HS-27A (cell line): ENCODE measurements around the gene SPX.

ENCODE experiments used
- DNase-seq: peaks from one replicate; pipeline ENCODE4 v3.0.0-alpha.2; 2012; ENCODE audit warnings: low read depth, missing footprints

SPX gene

GRCh38 chr12:21526053-21526452, at the start of gene SPX:
SPX (plus strand) TSS chr12:21526296; CDS start chr12:21526473, 177 bp downstream.
- no peak for DNase-seq

GRCh38 chr12:21476949-21477348, 49.1 kb upstream of the SPX start:
- no peak for DNase-seq

GRCh38 chr12:21478756-21479455, 47.2 kb upstream of the SPX start:
- DNase-seq, result no peak

GRCh38 chr12:21483531-21483930, 42.6 kb upstream of the SPX start:
- no peak for DNase-seq

GRCh38 chr12:21485998-21486397, 40.1 kb upstream of the SPX start:
- no peak for DNase-seq

- DNase-seq, result no peak
These were observed 26.3 kb upstream of the SPX start for GRCh38 chr12:21499765-21500164.

- DNase-seq, result no peak
These were observed 25.3 kb upstream of the SPX start for GRCh38 chr12:21500786-21501257.

- DNase-seq, result peak; percentile 99
These were observed 24.6 kb upstream of the SPX start, which contains the start of the genes GOLT1B and RECQL for GRCh38 chr12:21501258-21502163. GOLT1B (plus strand) TSS chr12:21501789; CDS start chr12:21501924, 135 bp downstream. RECQL (minus strand) TSS chr12:21501635; CDS start chr12:21499570, 2,065 bp downstream.

GRCh38 chr12:21502164-21502496, 24.0 kb upstream of the SPX start:
- no peak for DNase-seq

GRCh38 chr12:21502872-21503271, 23.2 kb upstream of the SPX start:
- no peak for DNase-seq

GRCh38 chr12:21505888-21506287, 20.2 kb upstream of the SPX start:
- no peak for DNase-seq

GRCh38 chr12:21507849-21508248, 18.2 kb upstream of the SPX start:
- no peak for DNase-seq

GRCh38 chr12:21509768-21510167, 16.3 kb upstream of the SPX start:
- no peak for DNase-seq

GRCh38 chr12:21516281-21516680, 9.8 kb upstream of the SPX start:
- no peak for DNase-seq

- no peak for DNase-seq
These were observed 7.6 kb upstream of the SPX start for GRCh38 chr12:21518451-21518850.

GRCh38 chr12:21521541-21521940, 4.6 kb upstream of the SPX start:
- DNase-seq, result no peak

GRCh38 chr12:21523148-21523547, 2.9 kb upstream of the SPX start:
- no peak for DNase-seq

- DNase-seq, result no peak
These were observed 737 bp downstream of the SPX start for GRCh38 chr12:21526721-21527345.

GRCh38 chr12:21527451-21528180, 1.5 kb downstream of the SPX start:
- DNase-seq, result peak; percentile 39

GRCh38 chr12:21528953-21529352, 2.9 kb downstream of the SPX start:
- DNase-seq, result no peak

- DNase-seq, result no peak
These were observed 3.4 kb downstream of the SPX start for GRCh38 chr12:21529456-21529855.
